ENCODE measurements around the gene PSEN2. TPM values are rescaled to one million over a fixed set of nuclear protein-coding genes. Genes with fewer than 3 reads are reported as not detected.
"Not testable (repeated sequence)": the region's sequence is repeated elsewhere in the genome, so short reads cannot be mapped to it uniquely, and the experiment has no call there.

The PSEN2 gene
- total RNA-seq, 1 donor from 2014 or later, result 173 TPM

DNA sequence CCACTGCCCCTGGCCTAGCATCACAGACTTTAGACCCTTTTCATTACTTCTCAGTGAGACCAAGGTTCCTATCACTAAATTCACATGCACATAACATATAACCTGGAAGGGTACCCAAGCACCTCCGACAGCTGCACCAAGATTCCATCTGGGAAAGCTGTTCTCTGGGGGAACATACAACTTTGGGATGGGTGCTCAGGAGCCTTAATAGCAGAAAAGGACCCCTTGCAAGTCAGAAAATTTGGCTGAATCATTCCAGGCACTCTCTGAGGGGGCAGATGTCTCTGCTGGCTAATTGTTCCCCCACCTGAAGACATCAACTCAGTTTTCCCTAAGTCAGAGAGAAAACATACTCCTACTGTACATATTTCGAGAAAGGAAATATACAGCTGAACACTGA is 41.3 kb upstream of the PSEN2 start:
- H3K27me3 ChIP-seq (ENCODE audit: control insufficient read depth in 3 of 3, insufficient read depth in 3 of 3, low read length in 3 of 3), result no peaks in the 10 kb centered on the region
- H3K4me3 ChIP-seq (ENCODE audit: low read length in 3 of 3), result no peak overlapping the region
- no peaks in the 10 kb centered on the region for H3K36me3 ChIP-seq (ENCODE audit: control insufficient read depth in 3 of 3, insufficient read depth in 3 of 3, low read length in 3 of 3)
- peaks cover 8 to 11% (median 10%) of the 10 kb centered on the region in 3 donors for H3K4me1 ChIP-seq (ENCODE audit: control insufficient read depth in 3 of 3, insufficient read depth in 3 of 3, low read length in 3 of 3)
- no peak overlapping the region for H3K27ac ChIP-seq (ENCODE audit: low read depth, low read length)
- H3K9ac ChIP-seq (ENCODE audit: low read depth in 1 of 3, low read length in 3 of 3), result no peak overlapping the region
- H3K9me3 ChIP-seq (ENCODE audit: control insufficient read depth in 3 of 3, low read length in 3 of 3), result no peaks in the 10 kb centered on the region

DNA sequence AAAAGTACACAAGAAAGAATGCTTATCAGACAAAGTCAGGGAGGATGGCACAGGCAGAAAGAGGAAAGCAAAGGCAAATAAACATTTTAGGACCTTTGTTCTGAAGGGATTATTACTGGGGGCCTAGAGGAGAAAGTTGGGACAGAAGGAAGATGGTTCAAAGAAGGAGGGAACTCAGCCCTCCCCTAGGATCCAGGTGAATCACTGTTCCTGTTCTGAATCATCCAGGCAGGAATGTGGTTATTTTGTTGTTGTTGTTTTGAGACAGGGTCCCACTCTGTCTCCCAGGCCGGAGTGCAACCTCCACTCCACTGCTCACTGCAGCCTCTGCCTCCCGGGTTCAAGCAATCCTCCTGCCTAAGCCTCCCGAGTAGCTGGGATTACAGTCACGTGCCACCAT is 38.5 kb upstream of the PSEN2 start:
- Histone ChIP-seq H3K27me3 (ENCODE audit: control insufficient read depth in 3 of 3, insufficient read depth in 3 of 3, low read length in 3 of 3) (no peaks in the 10 kb centered on the region), H3K27ac (ENCODE audit: low read depth, low read length) (no peak overlapping the region), H3K36me3 (ENCODE audit: control insufficient read depth in 3 of 3, insufficient read depth in 3 of 3, low read length in 3 of 3) (no peaks in the 10 kb centered on the region), H3K4me3 (ENCODE audit: low read length in 3 of 3) (no peak overlapping the region), H3K9me3 (ENCODE audit: control insufficient read depth in 3 of 3, low read length in 3 of 3) (no peaks in the 10 kb centered on the region), H3K4me1 (ENCODE audit: control insufficient read depth in 3 of 3, insufficient read depth in 3 of 3, low read length in 3 of 3) (peaks cover 8 to 10% (median 9%) of the 10 kb centered on the region in 3 donors), H3K9ac (ENCODE audit: low read depth in 1 of 3, low read length in 3 of 3) (no peak overlapping the region)

DNA sequence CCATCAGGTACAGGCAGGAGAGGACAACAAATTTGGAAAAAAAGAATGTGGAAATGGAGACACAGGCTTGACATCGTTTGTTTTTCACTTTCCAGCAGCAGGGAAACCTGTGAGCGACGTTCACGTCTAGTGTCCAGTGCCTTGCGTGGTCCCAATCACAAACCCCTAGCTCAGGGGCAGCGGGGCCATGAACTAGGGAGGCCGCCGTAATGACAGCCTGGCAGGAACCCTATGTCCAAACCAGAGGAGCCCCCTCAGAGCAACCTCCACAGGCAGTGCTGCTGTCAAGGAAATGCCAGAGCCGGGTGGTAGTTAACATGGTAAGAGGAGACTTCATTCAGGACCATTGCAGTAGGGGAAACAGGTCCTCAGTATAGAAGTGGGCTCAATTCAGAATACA is 37.8 kb upstream of the PSEN2 start:
- H3K4me1 ChIP-seq (ENCODE audit: control insufficient read depth in 3 of 3, insufficient read depth in 3 of 3, low read length in 3 of 3), result peaks cover 4% of the 10 kb centered on the region in 3 donors
- no peak overlapping the region for H3K27ac ChIP-seq (ENCODE audit: low read depth, low read length)
- no peaks in the 10 kb centered on the region for H3K27me3 ChIP-seq (ENCODE audit: control insufficient read depth in 3 of 3, insufficient read depth in 3 of 3, low read length in 3 of 3)
- no peak overlapping the region for H3K9ac ChIP-seq (ENCODE audit: low read depth in 1 of 3, low read length in 3 of 3)
- no peak overlapping the region for H3K4me3 ChIP-seq (ENCODE audit: low read length in 3 of 3)
- H3K9me3 ChIP-seq (ENCODE audit: control insufficient read depth in 3 of 3, low read length in 3 of 3), result no peaks in the 10 kb centered on the region
- H3K36me3 ChIP-seq (ENCODE audit: control insufficient read depth in 3 of 3, insufficient read depth in 3 of 3, low read length in 3 of 3), result no peaks in the 10 kb centered on the region

DNA sequence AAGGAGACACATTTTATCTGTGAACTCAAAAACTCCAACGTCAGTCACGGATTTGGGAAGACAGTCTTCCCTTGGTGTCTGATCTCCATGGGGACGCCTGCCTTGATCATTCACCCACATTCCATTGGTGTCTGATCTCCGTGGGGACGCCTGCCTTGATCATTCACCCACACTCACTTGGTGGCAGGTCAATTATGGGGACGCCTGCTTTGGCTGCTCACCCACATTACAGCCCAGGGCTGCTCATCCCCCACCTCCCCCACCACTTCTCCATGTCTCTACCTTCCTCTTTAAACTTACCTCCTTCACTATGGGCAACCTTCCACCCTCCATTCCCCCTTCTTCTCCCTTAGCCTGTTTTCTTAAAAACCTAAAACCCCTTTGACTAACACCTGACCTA is 36.2 kb upstream of the PSEN2 start:
- H3K4me1 ChIP-seq (ENCODE audit: control insufficient read depth in 3 of 3, insufficient read depth in 3 of 3, low read length in 3 of 3); H3K9me3 ChIP-seq (ENCODE audit: control insufficient read depth in 3 of 3, low read length in 3 of 3); H3K36me3 ChIP-seq (ENCODE audit: control insufficient read depth in 3 of 3, insufficient read depth in 3 of 3, low read length in 3 of 3); H3K9ac ChIP-seq (ENCODE audit: low read depth in 1 of 3, low read length in 3 of 3); H3K27me3 ChIP-seq (ENCODE audit: control insufficient read depth in 3 of 3, insufficient read depth in 3 of 3, low read length in 3 of 3); H3K4me3 ChIP-seq (ENCODE audit: low read length in 3 of 3); H3K27ac ChIP-seq (ENCODE audit: low read depth, low read length): not testable (repeated sequence)

DNA sequence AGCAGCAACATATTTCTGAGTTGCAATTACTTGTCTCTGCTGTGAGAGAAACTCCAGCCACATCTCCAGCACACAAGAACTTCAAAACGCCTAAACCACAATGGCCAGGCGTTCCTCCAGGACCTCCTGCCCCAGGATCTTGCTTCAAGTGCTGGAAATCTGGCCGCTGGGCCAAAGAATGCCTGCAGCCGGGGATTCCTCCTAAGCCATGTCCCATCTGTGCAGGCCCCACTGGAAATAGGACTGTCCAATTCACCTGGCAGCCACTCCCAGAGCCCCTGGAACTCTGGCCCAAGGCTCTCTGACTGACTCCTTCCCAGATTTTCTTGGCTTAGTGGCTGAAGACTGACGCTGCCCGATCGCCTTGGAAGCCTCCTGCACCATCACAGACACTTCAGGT is 35.0 kb upstream of the PSEN2 start:
- not testable (repeated sequence) for H3K27me3 ChIP-seq (ENCODE audit: control insufficient read depth in 3 of 3, insufficient read depth in 3 of 3, low read length in 3 of 3); H3K27ac ChIP-seq (ENCODE audit: low read depth, low read length); H3K9ac ChIP-seq (ENCODE audit: low read depth in 1 of 3, low read length in 3 of 3)

DNA sequence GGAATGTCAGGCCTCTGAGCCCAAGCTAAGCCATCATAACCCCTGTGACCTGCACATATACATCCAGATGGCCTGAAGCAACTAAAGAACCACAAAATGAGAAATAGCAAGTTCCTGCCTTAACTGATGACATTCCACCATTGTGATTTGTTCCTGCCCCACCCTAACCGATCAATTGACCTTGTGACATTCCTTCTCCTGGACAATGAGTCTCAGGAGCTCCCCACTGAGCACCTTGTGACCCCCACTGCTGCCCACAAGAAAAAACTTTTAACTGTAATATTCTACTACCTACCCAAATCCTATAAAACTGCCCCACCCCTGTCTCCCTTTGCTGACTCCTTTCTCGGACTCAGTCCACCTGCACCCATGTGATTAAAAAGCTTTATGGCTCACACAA is 32.5 kb upstream of the PSEN2 start:
- not testable (repeated sequence) for H3K27me3 ChIP-seq (ENCODE audit: control insufficient read depth in 3 of 3, insufficient read depth in 3 of 3, low read length in 3 of 3); H3K27ac ChIP-seq (ENCODE audit: low read depth, low read length); H3K4me1 ChIP-seq (ENCODE audit: control insufficient read depth in 3 of 3, insufficient read depth in 3 of 3, low read length in 3 of 3); H3K9ac ChIP-seq (ENCODE audit: low read depth in 1 of 3, low read length in 3 of 3); H3K4me3 ChIP-seq (ENCODE audit: low read length in 3 of 3); H3K36me3 ChIP-seq (ENCODE audit: control insufficient read depth in 3 of 3, insufficient read depth in 3 of 3, low read length in 3 of 3); H3K9me3 ChIP-seq (ENCODE audit: control insufficient read depth in 3 of 3, low read length in 3 of 3)

More for the DNA sequence above, 35.0 kb upstream of the PSEN2 start:
- H3K9me3 ChIP-seq (ENCODE audit: control insufficient read depth in 3 of 3, low read length in 3 of 3); H3K36me3 ChIP-seq (ENCODE audit: control insufficient read depth in 3 of 3, insufficient read depth in 3 of 3, low read length in 3 of 3); H3K4me3 ChIP-seq (ENCODE audit: low read length in 3 of 3); H3K4me1 ChIP-seq (ENCODE audit: control insufficient read depth in 3 of 3, insufficient read depth in 3 of 3, low read length in 3 of 3): not testable (repeated sequence)

DNA sequence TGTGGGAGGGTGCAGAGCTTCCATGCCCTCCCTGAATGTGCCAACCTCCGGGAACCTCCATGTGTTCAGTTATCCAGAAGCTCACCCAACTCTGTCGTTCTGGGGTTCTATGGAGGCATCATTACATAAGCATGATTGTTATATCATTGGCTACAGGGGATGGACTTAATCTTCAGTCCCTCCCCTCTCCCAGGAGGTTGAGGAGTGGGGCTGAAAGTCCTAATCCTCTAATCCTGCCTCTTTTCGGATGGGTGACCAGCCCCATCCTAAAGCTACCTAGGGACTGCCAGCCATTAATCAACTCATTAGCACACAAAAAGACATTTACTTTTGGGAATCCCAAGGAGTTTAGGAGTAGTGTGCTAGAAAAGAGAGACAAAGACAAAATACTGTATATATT is 32.0 kb upstream of the PSEN2 start:
- H3K4me3 ChIP-seq (ENCODE audit: low read length in 3 of 3), result no peak overlapping the region
- H3K36me3 ChIP-seq (ENCODE audit: control insufficient read depth in 3 of 3, insufficient read depth in 3 of 3, low read length in 3 of 3), result no peaks in the 10 kb centered on the region
- H3K27me3 ChIP-seq (ENCODE audit: control insufficient read depth in 3 of 3, insufficient read depth in 3 of 3, low read length in 3 of 3), result no peaks in the 10 kb centered on the region
- H3K27ac ChIP-seq (ENCODE audit: low read depth, low read length), result no peak overlapping the region
- no peaks in the 10 kb centered on the region for H3K9me3 ChIP-seq (ENCODE audit: control insufficient read depth in 3 of 3, low read length in 3 of 3)
- no peaks in the 10 kb centered on the region for H3K4me1 ChIP-seq (ENCODE audit: control insufficient read depth in 3 of 3, insufficient read depth in 3 of 3, low read length in 3 of 3)
- no peak overlapping the region for H3K9ac ChIP-seq (ENCODE audit: low read depth in 1 of 3, low read length in 3 of 3)

DNA sequence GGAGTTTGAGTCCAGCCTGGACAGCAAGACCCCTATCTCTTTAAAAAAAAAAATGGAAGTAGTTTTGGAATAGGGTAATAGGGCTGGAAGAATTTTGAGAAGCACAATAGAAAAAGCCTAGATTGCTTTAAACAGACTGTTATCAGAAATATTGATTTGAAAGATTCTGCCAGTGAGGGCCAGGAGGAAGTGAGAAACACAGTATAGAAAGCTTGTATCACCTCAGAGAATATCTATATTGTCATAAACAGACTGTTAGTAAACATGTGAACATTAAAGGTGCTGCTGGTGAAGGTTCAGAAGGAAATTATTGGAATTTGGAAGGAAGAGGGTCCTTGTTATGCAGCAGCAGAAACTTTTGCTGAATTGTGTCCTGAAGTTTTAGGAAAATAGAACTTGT is 24.8 kb upstream of the PSEN2 start:
- Histone ChIP-seq H3K36me3 (ENCODE audit: control insufficient read depth in 3 of 3, insufficient read depth in 3 of 3, low read length in 3 of 3) (no peaks in the 10 kb centered on the region), H3K9ac (ENCODE audit: low read depth in 1 of 3, low read length in 3 of 3) (no peak overlapping the region), H3K4me3 (ENCODE audit: low read length in 3 of 3) (no peak overlapping the region), H3K27ac (ENCODE audit: low read depth, low read length) (no peak overlapping the region), H3K9me3 (ENCODE audit: control insufficient read depth in 3 of 3, low read length in 3 of 3) (no peaks in the 10 kb centered on the region), H3K27me3 (ENCODE audit: control insufficient read depth in 3 of 3, insufficient read depth in 3 of 3, low read length in 3 of 3) (no peaks in the 10 kb centered on the region), H3K4me1 (ENCODE audit: control insufficient read depth in 3 of 3, insufficient read depth in 3 of 3, low read length in 3 of 3) (no peaks in the 10 kb centered on the region)

DNA sequence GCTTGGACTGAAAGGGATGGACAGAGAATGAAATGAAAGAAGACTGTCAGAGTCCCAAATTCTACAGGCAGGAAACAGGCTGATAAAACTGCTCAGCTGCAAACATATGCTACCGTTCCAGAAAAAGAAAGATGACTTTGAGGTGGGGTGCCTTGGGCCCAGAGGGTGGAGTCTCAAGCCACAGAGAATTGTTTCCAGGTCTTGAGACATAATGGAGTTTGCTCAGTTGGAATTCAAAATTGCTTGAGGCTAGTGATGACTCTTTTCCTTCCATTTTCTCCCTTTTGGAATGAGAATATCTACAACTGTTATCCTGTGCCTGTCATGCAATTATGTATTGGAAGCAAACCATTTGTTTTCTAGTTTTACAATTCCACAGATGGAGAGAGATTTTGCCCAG is 23.6 kb upstream of the PSEN2 start:
- no peak overlapping the region for H3K4me3 ChIP-seq (ENCODE audit: low read length in 3 of 3)
- no peaks in the 10 kb centered on the region for H3K9me3 ChIP-seq (ENCODE audit: control insufficient read depth in 3 of 3, low read length in 3 of 3)
- no peak overlapping the region for H3K27ac ChIP-seq (ENCODE audit: low read depth, low read length)
- H3K4me1 ChIP-seq (ENCODE audit: control insufficient read depth in 3 of 3, insufficient read depth in 3 of 3, low read length in 3 of 3), result no peaks in the 10 kb centered on the region
- H3K27me3 ChIP-seq (ENCODE audit: control insufficient read depth in 3 of 3, insufficient read depth in 3 of 3, low read length in 3 of 3), result no peaks in the 10 kb centered on the region
- no peak overlapping the region for H3K9ac ChIP-seq (ENCODE audit: low read depth in 1 of 3, low read length in 3 of 3)
- H3K36me3 ChIP-seq (ENCODE audit: control insufficient read depth in 3 of 3, insufficient read depth in 3 of 3, low read length in 3 of 3), result no peaks in the 10 kb centered on the region

DNA sequence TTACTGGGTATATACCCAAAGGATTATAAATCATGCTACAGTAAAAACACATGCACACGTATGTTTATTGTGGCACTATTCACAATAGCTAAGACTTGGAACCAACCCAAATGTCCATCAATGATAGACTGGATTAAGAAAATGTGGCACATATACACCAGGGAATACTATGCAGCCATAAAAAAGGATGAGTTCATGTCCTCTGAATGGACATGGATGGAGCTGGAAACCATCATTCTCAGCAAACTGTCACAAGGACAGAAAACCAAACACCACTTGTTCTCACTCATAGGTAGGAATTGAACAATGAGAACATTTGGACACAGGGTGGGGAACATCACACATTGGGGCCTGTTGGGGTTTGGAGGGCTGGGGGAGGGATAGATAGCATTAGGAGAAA is 15.9 kb upstream of the PSEN2 start:
- not testable (repeated sequence) for H3K4me1 ChIP-seq (ENCODE audit: control insufficient read depth in 3 of 3, insufficient read depth in 3 of 3, low read length in 3 of 3); H3K9me3 ChIP-seq (ENCODE audit: control insufficient read depth in 3 of 3, low read length in 3 of 3); H3K36me3 ChIP-seq (ENCODE audit: control insufficient read depth in 3 of 3, insufficient read depth in 3 of 3, low read length in 3 of 3); H3K27ac ChIP-seq (ENCODE audit: low read depth, low read length); H3K9ac ChIP-seq (ENCODE audit: low read depth in 1 of 3, low read length in 3 of 3); H3K4me3 ChIP-seq (ENCODE audit: low read length in 3 of 3); H3K27me3 ChIP-seq (ENCODE audit: control insufficient read depth in 3 of 3, insufficient read depth in 3 of 3, low read length in 3 of 3)

DNA sequence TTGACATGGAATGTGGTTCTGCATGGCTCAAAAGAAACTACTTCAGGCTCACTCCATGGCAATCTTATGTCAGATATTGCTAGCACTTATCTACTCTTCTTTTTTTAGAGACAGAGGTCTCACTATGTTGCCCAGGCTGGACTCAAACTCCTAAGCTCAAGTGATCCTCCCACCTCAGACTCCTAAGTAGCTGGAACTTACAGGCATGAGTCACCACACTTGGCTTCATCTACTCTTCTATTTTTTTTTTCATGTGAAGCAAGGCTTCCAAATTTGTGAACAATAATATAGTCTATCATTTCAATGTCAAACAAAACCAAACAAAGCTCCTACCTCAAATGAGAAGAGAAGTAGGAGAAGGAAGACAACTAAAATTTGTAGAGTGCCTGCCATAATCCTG is 7.5 kb upstream of the PSEN2 start:
- no peak overlapping the region for H3K27ac ChIP-seq (ENCODE audit: low read depth, low read length)
- no peak overlapping the region for H3K9ac ChIP-seq (ENCODE audit: low read depth in 1 of 3, low read length in 3 of 3)
- no peaks in the 10 kb centered on the region for H3K9me3 ChIP-seq (ENCODE audit: control insufficient read depth in 3 of 3, low read length in 3 of 3)
- H3K4me1 ChIP-seq (ENCODE audit: control insufficient read depth in 3 of 3, insufficient read depth in 3 of 3, low read length in 3 of 3), result no peaks in the 10 kb centered on the region
- no peaks in the 10 kb centered on the region for H3K27me3 ChIP-seq (ENCODE audit: control insufficient read depth in 3 of 3, insufficient read depth in 3 of 3, low read length in 3 of 3)
- no peak overlapping the region for H3K4me3 ChIP-seq (ENCODE audit: low read length in 3 of 3)
- H3K36me3 ChIP-seq (ENCODE audit: control insufficient read depth in 3 of 3, insufficient read depth in 3 of 3, low read length in 3 of 3), result no peaks in the 10 kb centered on the region
